IPS DF 4.7 (cell line): ENCODE data around the gene NAA20.

Experiments
- DNase-seq: peaks from one replicate; pipeline ENCODE4 v3.0.0-alpha.2; 2013; ENCODE audit warnings: low spot score; ENCODE audit errors: extremely low read depth

The NAA20 gene

GRCh38 chr20:20017001-20017843 is at the start of gene NAA20:
NAA20 (plus strand) TSS chr20:20017362; CDS start chr20:20017397, 35 bp downstream.
- DNase-seq: peak; percentile 78

DNA sequence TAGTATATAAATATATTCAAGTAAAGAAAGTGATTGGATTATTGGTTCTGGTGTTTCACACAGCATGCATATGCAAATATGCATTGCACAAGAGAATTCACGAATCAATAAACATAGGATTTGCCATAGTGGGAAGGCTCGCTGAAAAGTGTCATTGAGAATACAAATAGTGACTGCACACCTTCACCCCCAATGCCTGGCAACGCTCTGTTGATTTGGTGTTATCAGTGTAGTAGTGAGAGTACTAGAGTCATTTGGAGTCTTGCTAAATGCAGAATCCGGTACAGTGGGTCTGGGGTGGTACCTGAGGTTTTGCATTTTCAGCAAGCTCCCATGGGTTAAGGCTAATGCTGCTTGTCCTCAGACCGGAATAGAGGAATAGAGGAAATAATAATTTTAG is 49.7 kb upstream of the NAA20 start:
- DNase-seq: no peak

- no peak for DNase-seq
Measured at GRCh38 chr20:19968028-19968427, 49.1 kb upstream of the NAA20 start.

DNA sequence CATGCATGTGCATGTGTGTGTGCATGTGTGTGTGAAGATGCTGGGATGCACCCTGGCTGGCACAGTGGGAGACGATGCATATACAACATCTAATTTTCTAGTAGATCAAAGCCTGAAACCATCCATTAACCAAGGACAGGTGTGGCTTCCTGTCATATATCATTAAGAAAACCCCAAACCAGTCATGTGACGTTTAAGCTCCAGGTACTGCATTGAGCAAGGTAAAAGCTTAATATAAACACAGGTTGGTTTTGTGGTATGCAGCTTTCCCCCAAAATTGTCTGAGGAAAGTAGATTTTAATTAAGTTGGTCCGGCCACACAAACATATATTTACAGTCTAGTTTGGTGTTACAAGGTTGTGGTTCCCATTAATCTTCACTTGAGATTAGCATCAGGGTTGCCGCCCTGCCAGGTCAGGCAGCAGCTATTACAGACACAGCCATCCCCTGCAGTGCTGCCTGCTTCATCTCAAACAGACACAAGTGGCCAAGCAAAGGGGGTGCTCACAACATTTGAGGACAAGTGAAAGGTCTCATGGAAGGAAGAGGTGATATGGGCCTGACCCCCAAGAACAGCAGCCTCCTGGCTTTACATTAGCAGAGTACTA is 48.6 kb upstream of the NAA20 start:
- no peak for DNase-seq

DNA sequence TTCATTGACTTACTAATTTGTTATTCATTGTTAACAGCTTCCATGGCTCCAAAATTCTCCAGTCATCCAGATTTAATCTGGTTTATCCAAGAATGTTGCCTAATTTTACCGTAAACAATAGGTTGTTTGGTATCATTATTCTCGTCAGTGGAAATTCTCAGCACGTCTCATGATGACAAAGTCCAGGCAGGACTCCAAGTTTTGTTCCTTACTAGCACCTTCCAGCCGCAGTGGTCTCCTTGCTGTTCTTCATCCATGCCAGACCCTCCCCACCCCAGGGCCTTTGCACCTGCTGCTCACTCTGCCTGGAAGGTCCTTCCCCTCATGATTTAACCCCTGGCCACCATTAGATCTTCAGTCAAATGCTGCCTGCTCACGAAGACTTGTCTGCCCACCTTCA is 48.1 kb upstream of the NAA20 start:
- DNase-seq: no peak

DNA sequence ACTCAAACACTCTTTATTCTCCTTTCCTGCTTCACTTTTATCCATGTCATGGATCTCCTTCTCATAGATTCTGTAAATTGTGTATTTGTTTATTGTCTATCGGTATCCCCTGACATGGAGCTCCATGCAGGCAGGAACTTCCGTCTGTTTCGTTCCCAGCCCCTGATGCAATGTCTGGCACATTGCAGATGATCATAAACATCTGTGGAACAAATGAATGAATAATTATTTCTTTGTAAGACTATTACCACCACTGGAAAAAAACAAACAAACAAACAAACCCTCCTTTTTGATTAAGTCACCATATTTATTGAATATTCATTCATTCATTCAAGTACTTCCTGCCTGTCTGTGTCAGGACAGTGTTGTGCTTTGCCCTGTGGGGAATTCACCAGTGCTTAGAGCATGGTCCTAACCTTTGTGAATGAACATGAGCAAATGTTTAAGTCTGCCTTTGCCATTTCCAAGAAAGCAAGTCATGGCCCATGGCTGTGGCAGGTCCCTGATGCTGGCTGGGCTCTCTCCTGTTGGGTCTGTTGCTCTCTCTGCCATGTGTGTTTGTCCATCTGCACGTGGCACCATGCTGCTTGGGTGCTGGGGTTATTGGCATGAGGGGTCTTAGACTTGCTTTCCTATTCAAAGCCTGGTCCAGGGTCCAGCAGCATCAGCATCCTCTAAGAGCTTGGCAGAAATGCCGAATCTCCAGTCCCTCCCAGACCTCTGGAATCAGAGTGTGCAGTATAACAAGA is 47.5 kb upstream of the NAA20 start:
- DNase-seq: no peak

DNA sequence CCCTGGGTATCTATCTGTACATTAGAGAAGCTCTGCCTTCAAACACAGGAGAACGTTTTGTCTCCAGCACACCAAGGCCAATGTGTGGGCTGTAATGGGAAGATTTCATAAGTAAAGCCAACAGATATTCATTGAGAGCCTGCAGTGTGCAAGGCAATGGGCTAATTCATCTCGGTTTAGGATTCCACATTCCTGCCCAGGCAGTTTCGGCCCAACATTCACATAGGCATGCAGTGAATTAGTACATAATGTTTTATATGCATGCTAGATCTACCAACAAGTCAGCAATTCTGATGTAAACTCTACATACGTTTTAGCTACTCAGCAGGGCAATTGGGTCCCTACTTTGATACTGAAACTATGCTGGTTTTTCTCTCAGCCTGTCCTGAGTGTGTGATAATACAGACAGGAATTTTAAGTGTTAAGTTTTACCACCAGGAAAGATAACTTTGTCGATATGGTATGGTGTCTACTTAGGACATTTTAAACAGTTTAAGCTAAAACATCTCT is 46.9 kb upstream of the NAA20 start:
- no peak for DNase-seq

GRCh38 chr20:19971116-19971515 is 46.0 kb upstream of the NAA20 start:
- no peak for DNase-seq

DNA sequence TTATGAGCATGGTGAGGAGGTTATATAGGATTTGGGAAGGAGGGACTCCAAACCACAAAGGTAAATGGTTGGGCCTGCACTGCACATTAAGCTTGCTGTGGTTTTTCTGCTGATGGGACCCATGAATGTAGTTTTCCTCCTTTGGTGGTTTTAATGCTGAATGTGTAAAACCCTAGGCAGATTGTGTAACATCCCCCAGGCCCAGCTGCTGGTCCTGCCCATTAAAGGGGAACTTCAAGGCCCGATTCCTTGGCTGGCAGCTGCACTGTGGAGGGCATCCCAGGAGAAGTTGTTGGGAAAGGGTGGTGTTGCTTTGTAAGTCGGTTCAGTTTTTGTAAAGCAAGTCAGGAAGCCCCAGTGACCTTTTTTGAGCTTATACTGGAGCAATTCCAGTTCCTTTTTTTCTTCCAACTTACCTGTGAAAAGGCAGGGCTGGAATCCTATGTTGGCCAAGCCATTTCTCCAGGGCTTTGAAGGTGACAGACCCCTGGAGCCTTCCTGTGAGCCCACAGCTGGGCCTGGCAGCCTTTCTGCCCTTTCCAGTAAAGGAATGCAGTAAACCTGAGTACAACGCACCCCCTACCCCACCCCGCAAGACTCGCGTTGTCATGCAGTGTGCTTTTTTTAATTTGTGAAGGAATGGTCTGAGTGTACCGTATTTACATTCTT is 43.1 kb upstream of the NAA20 start:
- DNase-seq: no peak

DNA sequence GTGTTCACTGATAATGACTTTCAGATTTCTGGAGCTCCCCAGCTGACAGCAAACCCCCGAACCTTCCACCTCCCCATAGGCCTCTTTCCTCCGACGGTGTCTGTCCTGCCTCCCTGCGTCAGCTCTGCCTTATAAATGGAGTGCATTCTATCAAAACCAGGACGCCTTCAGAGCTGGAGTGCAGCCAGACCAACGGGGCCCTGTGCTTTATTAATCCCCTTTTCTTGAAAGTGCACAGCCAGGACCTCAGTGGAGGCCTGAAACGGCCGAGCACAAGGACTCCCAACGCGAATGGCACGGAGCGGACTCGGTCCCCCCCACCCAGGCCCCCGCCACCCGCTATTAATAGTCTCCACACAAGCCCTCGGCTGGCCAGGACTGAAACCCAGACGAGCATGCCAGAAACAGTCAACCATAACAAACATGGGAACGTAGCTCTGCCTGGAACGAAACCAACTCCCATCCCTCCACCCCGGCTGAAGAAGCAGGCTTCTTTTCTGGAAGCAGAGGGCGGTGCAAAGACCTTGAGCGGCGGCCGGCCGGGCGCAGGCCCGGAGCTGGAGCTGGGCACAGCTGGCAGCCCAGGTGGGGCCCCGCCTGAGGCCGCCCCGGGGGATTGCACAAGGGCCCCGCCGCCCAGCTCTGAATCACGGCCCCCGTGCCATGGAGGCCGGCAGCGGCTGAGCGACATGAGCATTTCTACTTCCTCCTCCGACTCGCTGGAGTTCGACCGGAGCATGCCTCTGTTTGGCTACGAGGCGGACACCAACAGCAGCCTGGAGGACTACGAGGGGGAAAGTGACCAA is 42.3 kb upstream of the NAA20 start:
- no peak for DNase-seq

DNA sequence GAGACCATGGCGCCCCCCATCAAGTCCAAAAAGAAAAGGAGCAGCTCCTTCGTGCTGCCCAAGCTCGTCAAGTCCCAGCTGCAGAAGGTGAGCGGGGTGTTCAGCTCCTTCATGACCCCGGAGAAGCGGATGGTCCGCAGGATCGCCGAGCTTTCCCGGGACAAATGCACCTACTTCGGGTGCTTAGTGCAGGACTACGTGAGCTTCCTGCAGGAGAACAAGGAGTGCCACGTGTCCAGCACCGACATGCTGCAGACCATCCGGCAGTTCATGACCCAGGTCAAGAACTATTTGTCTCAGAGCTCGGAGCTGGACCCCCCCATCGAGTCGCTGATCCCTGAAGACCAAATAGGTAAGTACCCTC is 41.7 kb upstream of the NAA20 start:
- DNase-seq: no peak

DNA sequence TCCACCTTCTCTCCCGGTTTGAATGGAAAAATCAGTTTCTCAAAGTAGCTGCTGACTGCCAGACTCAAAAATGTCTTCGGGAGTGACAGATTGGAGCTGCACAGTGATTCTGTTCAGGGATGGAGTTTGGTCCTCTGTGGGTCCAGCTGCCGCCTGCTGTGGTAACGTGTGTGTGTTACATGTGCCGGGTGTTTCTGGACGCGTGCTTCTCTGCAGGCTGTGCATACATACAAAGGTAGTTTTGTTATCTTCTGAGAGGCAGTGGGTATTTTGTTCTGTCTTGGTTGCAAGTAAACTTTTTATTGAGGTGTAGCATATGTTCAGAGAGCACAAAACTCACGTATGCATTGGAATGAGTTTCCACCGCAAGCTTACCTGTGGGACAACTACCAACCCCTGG is 41.3 kb upstream of the NAA20 start:
- no peak for DNase-seq

DNA sequence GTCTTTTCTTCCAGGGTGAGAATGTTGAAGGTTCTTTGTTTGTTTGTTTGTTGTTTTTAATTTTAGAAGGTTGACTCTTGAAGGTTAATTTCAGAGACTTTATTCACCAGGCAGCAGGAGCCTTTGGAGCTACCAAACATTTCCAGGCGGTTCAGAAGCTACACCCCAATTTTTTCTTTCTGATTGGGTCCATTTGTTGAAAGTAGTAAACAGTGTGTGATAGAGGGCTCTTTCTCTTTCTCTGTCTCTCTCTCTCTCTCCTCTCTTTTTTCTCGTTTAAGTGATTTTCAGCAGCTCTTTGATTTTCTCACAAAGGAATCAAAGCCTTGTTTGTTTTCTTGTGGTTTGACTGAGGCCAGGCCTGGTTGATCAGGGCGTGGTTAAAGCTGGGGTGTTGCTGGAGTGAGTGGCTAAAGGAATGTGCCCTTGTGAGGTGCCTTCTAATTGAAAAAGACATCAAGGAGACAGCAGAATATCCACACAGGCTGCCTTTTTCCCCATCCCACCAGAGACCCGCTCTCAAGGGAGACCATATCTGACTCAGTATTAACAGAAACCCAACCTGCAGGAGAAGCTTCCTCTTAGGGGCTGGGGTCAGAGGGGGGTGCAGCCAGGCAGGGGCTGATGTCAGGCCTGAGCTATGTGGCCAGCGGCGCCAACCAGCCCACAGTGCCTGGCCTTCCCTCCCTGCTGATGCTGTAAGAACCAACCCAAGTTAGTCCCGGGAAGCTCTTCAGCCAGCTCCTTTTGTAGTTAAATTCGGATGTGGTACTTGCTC is 40.4 kb upstream of the NAA20 start:
- no peak for DNase-seq

DNA sequence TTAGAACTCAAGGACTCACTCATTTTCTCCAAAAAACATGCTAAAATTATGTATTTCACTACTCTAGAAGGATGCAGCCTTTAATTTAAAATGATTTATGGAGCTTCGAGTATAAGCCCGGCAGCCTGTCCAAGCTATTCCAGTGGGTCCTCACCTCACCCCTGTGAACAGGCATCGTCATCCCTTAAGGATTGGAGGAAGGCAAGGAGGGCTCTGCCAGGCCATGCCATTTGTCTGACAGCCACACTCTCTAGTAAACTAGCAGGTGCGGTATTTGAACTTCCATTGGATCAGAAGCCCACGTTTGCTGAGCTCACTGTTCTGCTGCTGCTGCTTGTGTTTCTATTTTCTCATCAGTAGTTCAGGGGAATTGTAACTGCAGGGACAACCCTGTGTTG is 39.8 kb upstream of the NAA20 start:
- no peak for DNase-seq

DNA sequence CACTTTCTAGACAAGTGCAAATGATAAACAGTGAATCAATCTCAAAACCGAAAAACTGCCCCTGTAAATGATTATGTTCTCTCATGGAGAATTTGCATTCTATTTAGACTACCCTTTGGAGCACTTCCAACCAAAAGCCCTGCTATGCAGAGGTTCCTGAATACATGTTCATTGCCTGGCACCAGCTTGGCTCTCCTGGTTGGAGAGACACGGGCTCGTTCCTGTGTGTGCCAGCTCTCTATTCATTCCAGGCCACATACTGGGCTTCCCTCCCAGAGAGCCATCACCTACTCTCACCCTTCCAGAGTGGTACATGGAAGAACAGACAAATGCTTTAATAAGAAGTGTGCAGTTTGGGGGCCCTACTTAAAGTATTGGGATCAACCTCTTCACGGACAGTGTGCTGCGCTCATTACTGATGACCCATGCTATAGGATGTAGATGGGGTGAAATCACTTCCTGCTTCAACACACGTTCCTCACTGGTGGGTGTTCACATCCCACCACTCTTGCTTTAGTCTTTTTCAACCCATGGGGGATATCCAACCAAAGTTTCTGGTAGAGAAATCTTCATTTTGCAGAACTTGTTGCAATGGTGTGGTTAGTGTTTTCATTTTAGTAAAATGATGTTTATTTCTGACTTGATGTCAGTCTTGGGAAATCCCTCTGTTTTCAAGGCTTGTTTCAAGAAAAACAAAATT is 38.5 kb upstream of the NAA20 start:
- no peak for DNase-seq

DNA sequence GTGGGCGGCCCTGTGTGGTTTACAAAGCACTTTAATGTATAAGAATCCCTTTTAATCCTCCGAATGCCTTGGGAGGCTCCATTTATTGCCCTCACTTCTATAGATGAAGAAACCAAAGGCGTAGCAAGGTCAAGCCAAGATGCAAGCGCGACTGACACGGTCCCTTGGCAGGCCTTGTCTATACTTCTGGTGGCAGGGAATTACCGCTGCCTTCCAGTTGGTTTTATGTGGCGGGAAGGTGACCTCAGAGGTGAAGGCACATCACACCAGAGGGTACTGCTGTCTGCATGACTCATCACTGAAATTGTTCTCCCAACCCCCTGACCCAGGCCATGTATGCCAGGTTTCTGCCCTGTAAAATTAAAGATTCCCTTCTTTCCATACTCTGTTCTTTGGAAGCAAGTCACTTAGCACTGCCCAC is 36.1 kb upstream of the NAA20 start:
- DNase-seq: no peak

GRCh38 chr20:19986419-19986818 is 30.7 kb upstream of the NAA20 start:
- DNase-seq: no peak

GRCh38 chr20:19987046-19987445 is 30.1 kb upstream of the NAA20 start:
- no peak for DNase-seq

DNA sequence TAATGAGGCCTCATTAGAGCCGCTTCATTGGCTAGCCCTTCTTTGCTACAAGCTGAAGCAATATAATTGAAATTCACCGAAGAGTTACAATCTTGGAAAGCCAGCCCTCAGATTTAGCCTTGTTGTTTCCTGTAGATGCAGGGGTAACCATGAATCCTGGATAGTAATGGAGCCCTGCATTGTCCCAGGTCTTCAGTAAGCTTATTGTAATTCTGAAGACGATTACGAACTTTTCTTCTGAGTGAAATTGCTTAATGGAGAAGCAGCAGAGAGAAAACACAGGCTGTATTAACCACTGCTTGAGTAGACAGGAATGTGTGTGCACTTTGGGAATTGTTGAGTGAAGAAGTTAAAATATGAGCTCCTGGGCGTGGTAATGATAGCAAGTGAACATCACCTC is 26.3 kb upstream of the NAA20 start:
- no peak for DNase-seq
